Adipose tissue (tissue), 3 donors: ENCODE data around the gene DCC. TPM values are rescaled to one million over a fixed set of nuclear protein-coding genes. Genes with fewer than 3 reads are reported as not detected.

Source experiments
- H3K27ac ChIP-seq: one replicate; pipeline ENCODE4 v1.5.1; 2013; ENCODE audit warnings: low read depth, low read length
- WGBS, 3 donors: extraction: QIAGEN DNeasy Blood & Tissue Kit; methylation state at CpG; one replicate each; pipeline ENCODE4 v1.1.7; 2013; 5-methylcytosine and 5-hydroxymethylcytosine counted together
- polyA plus RNA-seq, 3 donors: library from polyadenylated mRNA; stranded (reverse); fragments of 200-250 nt; gene quantifications; one replicate each; pipeline ENCODE4 v1.2.3, GENCODE V29; 2013
- donor health status: healthy with polysubstance abuse.
- donor health status: Bipolar disorder and iron deficiency.
- donor health status: healthy.

The DCC gene
- polyA plus RNA-seq, 3 donors, result 0.01 to 0.13 TPM; not detected in 1

GRCh38 chr18:52815651-52816050 is 475.7 kb downstream of the DCC start:
- no peak overlapping the region for H3K27ac ChIP-seq
- WGBS, 3 donors, result 66 to 80% (median 68%) methylated on average over 2 of the region's 2 CpGs

- 51 to 70% (median 69%) methylated on average over 4 of the region's 4 CpGs for WGBS, 3 donors
- H3K27ac ChIP-seq, result no peak overlapping the region
Measured at GRCh38 chr18:52816121-52816520, 476.1 kb downstream of the DCC start.

GRCh38 chr18:52822160-52822559 is 482.2 kb downstream of the DCC start:
- 63 to 89% (median 84%) methylated on average over 1 of the region's 1 CpG for WGBS, 3 donors
- no peak overlapping the region for H3K27ac ChIP-seq

GRCh38 chr18:52824126-52824525 is 484.1 kb downstream of the DCC start:
- H3K27ac ChIP-seq, result no peak overlapping the region
- WGBS, 3 donors, result 58 to 90% (median 73%) methylated on average over 3 of the region's 3 CpGs

- 73 to 96% (median 74%) methylated on average over 3 of the region's 3 CpGs for WGBS, 3 donors
Measured at GRCh38 chr18:52826994-52827393, 487.0 kb downstream of the DCC start.

GRCh38 chr18:52829320-52829719 is 489.3 kb downstream of the DCC start:
- no peak overlapping the region for H3K27ac ChIP-seq

More at GRCh38 chr18:52826994-52827393, 487.0 kb downstream of the DCC start:
- H3K27ac ChIP-seq, result no peak overlapping the region

GRCh38 chr18:52829876-52830405 is 489.9 kb downstream of the DCC start:
- 54 to 75% (median 67%) methylated on average over 4 of the region's 4 CpGs for WGBS, 3 donors
- H3K27ac ChIP-seq, result no peak overlapping the region

GRCh38 chr18:52844323-52844722 is 504.3 kb downstream of the DCC start:
- no peak overlapping the region for H3K27ac ChIP-seq

GRCh38 chr18:52845036-52845435 is 505.0 kb downstream of the DCC start:
- 71 to 81% (median 79%) methylated on average over 2 of the region's 2 CpGs for WGBS, 3 donors

GRCh38 chr18:52850031-52850560 is 510.1 kb downstream of the DCC start:
- WGBS, 3 donors, result 65 to 75% (median 70%) methylated on average over 6 of the region's 6 CpGs

More at GRCh38 chr18:52845036-52845435, 505.0 kb downstream of the DCC start:
- no peak overlapping the region for H3K27ac ChIP-seq

GRCh38 chr18:52861558-52861957 is 521.6 kb downstream of the DCC start:
- no peak overlapping the region for H3K27ac ChIP-seq
- 78 to 86% (median 82%) methylated on average over 3 of the region's 3 CpGs for WGBS, 3 donors

More at GRCh38 chr18:52850031-52850560, 510.1 kb downstream of the DCC start:
- H3K27ac ChIP-seq, result no peak overlapping the region

GRCh38 chr18:52869349-52869923 is 529.4 kb downstream of the DCC start:
- WGBS, 3 donors, result 88 to 95% (median 94%) methylated on average over 9 of the region's 9 CpGs

GRCh38 chr18:52869942-52870907 is 530.2 kb downstream of the DCC start:
- H3K27ac ChIP-seq, result no peak overlapping the region
- 78 to 84% (median 83%) methylated on average over 21 of the region's 21 CpGs for WGBS, 3 donors

More at GRCh38 chr18:52869349-52869923, 529.4 kb downstream of the DCC start:
- H3K27ac ChIP-seq, result no peak overlapping the region

GRCh38 chr18:52874774-52875173 is 534.8 kb downstream of the DCC start:
- WGBS, 3 donors, result 87 to 90% (median 90%) methylated on average over 3 of the region's 3 CpGs
- no peak overlapping the region for H3K27ac ChIP-seq

- no peak overlapping the region for H3K27ac ChIP-seq
- WGBS, 3 donors, result 47 to 59% (median 47%) methylated on average over 5 of the region's 5 CpGs
Measured at GRCh38 chr18:52875725-52876124, 535.7 kb downstream of the DCC start.

GRCh38 chr18:52888014-52888413 is 548.0 kb downstream of the DCC start:
- H3K27ac ChIP-seq, result no peak overlapping the region

- WGBS, 3 donors, result 77 to 90% (median 84%) methylated on average over 3 of the region's 3 CpGs
- no peak overlapping the region for H3K27ac ChIP-seq
Measured at GRCh38 chr18:52894801-52895200, 554.8 kb downstream of the DCC start.

- WGBS, 3 donors, result 53 to 79% (median 53%) methylated on average over 5 of the region's 5 CpGs
- no peak overlapping the region for H3K27ac ChIP-seq
Measured at GRCh38 chr18:52897611-52898484, 557.9 kb downstream of the DCC start.
